Ishikawa (cell line): Measurements from ENCODE around the gene BSPH1.

Experiments used
- CREB1 ChIP-seq: IDR thresholded peaks from 2 replicates; pipeline ENCODE4 v1.6.1; 2012; ENCODE audit warnings: low read depth
- YY1 ChIP-seq: IDR thresholded peaks from 2 replicates; pipeline ENCODE4 v1.6.1; 2012; ENCODE audit warnings: low read depth
- ZBTB7A ChIP-seq: IDR thresholded peaks from 2 replicates; pipeline ENCODE4 v1.6.1; 2012; ENCODE audit warnings: low read depth

GRCh38 chr19:48025480-48025879 is 33.5 kb upstream of the BSPH1 start:
- no peak for TF ChIP-seq ZBTB7A
- TF ChIP-seq CREB1, result no peak
- TF ChIP-seq YY1, result no peak
